Measurements from ENCODE around the gene NEMP2. TPM values are rescaled to one million over a fixed set of nuclear protein-coding genes. Genes with fewer than 3 reads are reported as not detected.

The NEMP2 gene
- total RNA-seq, 1 donor from 2014 or later, result 3.5 TPM

Other genes with a start within 250 kb of the NEMP2 start
- gene HIBCH, start 214.9 kb downstream of the NEMP2 start, total RNA-seq, result 21.2 TPM
- 16.0 TPM for gene INPP1, start 191.1 kb downstream of the NEMP2 start, total RNA-seq
- gene MFSD6, start 126.4 kb downstream of the NEMP2 start, total RNA-seq, result 19.7 TPM
- 27.5 TPM for gene NAB1, start 114.4 kb upstream of the NEMP2 start, total RNA-seq